GM18861 (cell line): ENCODE measurements around the gene FGF14.
A peak's percentile ranks its signal among the peaks of the same experiment; 100 is the strongest.

ENCODE experiments used
- ATAC-seq: cut with Tn5 transposase; IDR thresholded peaks from one replicate; pipeline ENCODE4 v1.9.1; 2021; ENCODE audit not compliant: unreplicated experiment

The FGF14 gene

GRCh38 chr13:102401766-102402165 lies at the start of gene FGF14:
TSS of gene FGF14 (minus strand) at chr13:102402048.
- ATAC-seq = no peak

GRCh38 chr13:102443249-102443648 lies 41.4 kb upstream of the FGF14 start:
- ATAC-seq = no peak

GRCh38 chr13:102441085-102441484 lies 39.2 kb upstream of the FGF14 start:
- ATAC-seq = peak; percentile 47

GRCh38 chr13:102440259-102440936 lies 38.5 kb upstream of the FGF14 start:
- peak; percentile 53 for ATAC-seq

GRCh38 chr13:102422690-102423089 lies 20.8 kb upstream of the FGF14 start:
- no peak for ATAC-seq

- peak; percentile 44 for ATAC-seq
Measured at GRCh38 chr13:102405499-102406100, 3.8 kb upstream of the FGF14 start.

GRCh38 chr13:102402290-102402689 lies 442 bp upstream of the FGF14 start:
- peak; percentile 47 for ATAC-seq

- ATAC-seq = no peak
Measured at GRCh38 chr13:102401265-102401664, 583 bp downstream of the FGF14 start.

GRCh38 chr13:102400675-102401145 lies 1.1 kb downstream of the FGF14 start:
- ATAC-seq = no peak

GRCh38 chr13:102399791-102400674 lies 1.8 kb downstream of the FGF14 start:
- ATAC-seq = peak; percentile 65

GRCh38 chr13:102395939-102396338 lies 5.9 kb downstream of the FGF14 start:
- no peak for ATAC-seq

GRCh38 chr13:102395174-102395573 lies 6.7 kb downstream of the FGF14 start:
- no peak for ATAC-seq

- peak; percentile 96 for ATAC-seq
Measured at GRCh38 chr13:102394158-102395053, 7.4 kb downstream of the FGF14 start.

GRCh38 chr13:102392481-102393209 lies 9.2 kb downstream of the FGF14 start:
- no peak for ATAC-seq

GRCh38 chr13:102386461-102386860 lies 15.4 kb downstream of the FGF14 start:
- ATAC-seq = no peak

- no peak for ATAC-seq
Measured at GRCh38 chr13:102380012-102380411, 21.8 kb downstream of the FGF14 start.

- no peak for ATAC-seq
Measured at GRCh38 chr13:102376318-102376717, 25.5 kb downstream of the FGF14 start.

GRCh38 chr13:102374726-102375125 lies 27.1 kb downstream of the FGF14 start:
- ATAC-seq = no peak

- ATAC-seq = no peak
Measured at GRCh38 chr13:102374233-102374632, 27.6 kb downstream of the FGF14 start.

GRCh38 chr13:102373221-102373620 lies 28.6 kb downstream of the FGF14 start:
- ATAC-seq = no peak
